HCT116 (cell line): ENCODE data around the gene FLOT1. TPM values are rescaled to one million over a fixed set of nuclear protein-coding genes. Genes with fewer than 3 reads are reported as not detected.

Experiments
- ATAC-seq: fragments of 200-7000 bp; cut with Tn5 transposase; 2 replicates; pipeline ENCODE4 v1.9.1; 2020; ENCODE audit warnings: mild to moderate bottlenecking, moderate library complexity
- BruUV-seq: library from RNA; stranded (reverse); fragments of 400-500 nt; replicated peaks from 2 replicates; lab custom pipeline; 2021; lab: Mats Ljungman, UMichigan
- CTCF ChIA-PET: fragments of 300-600 bp; sonication (Branson Sonifier 250); formaldehyde crosslinking; loops from one replicate; lab custom pipeline; 2021; ENCODE audit warnings: antibody characterized with exemption; lab: Charles Lee
- POLR2A ChIA-PET: fragments of 300-600, 350-600 bp; sonication (Branson Sonifier 250); formaldehyde crosslinking; loops from one replicate; lab custom pipeline; 2021; ENCODE audit warnings: antibody characterized with exemption; lab: Charles Lee
- RAD21 ChIA-PET, 2 experiments: fragments of 300-600 bp; sonication (Branson Sonifier 250); formaldehyde crosslinking; loops; one replicate each; lab custom pipeline; 2023; ENCODE audit warnings: low total read pairs in 2 of 2; ENCODE audit not compliant: uncharacterized antibody in 2 of 2, unreplicated experiment in 2 of 2, low non-redundant PET in 1 of 2; lab: Charles Lee
- DNase-seq: peaks from one replicate; pipeline ENCODE4 v3.0.0-alpha.2; 2010; ENCODE audit warnings: low read depth, low spot score
- H2AFZ ChIP-seq: fragments of 200-600 bp; shearing (Covaris generic), sonication (generic); 2 replicates; pipeline ENCODE4 v1.6.1; 2017; ENCODE audit warnings: low read depth, mixed run types, mixed read lengths, antibody characterized with exemption, low read length; ENCODE audit not compliant: poor library complexity, severe bottlenecking
- H3K27ac ChIP-seq: 2 replicates; pipeline ENCODE4 v1.5.1; 2012; ENCODE audit warnings: low read depth, low read length
- H3K27me3 ChIP-seq: fragments of 200-600 bp; sonication (generic); 2 replicates; pipeline ENCODE4 v1.6.1; 2016; ENCODE audit warnings: mixed run types, low read length, mixed read lengths; ENCODE audit not compliant: insufficient read depth
- H3K36me3 ChIP-seq, 2 experiments: fragments of 200-500 bp in 1 of 2; fragments of 200-600 bp in 1 of 2; sonication (Bioruptor generic) in 1 of 2; sonication (generic) in 1 of 2; 2 replicates each; pipeline versions ENCODE4 v1.5.1 to v1.6.1; 2014 to 2016; ENCODE audit warnings: low read length in 2 of 2, inconsistent platforms in 1 of 2, mixed read lengths in 1 of 2, mixed run types in 1 of 2; ENCODE audit not compliant: insufficient read depth in 2 of 2, control insufficient read depth in 1 of 2
- H3K4me1 ChIP-seq, 2 experiments: fragments of 200-600 bp in 1 of 2; sonication (generic) in 1 of 2; 2 replicates each; pipeline versions ENCODE4 v1.5.1 to v1.6.1; 2012 to 2017; ENCODE audit warnings: low read length in 2 of 2, inconsistent platforms in 1 of 2, mild to moderate bottlenecking in 1 of 2, mixed read lengths in 1 of 2, mixed run types in 1 of 2, moderate library complexity in 1 of 2; ENCODE audit not compliant: insufficient read depth in 2 of 2, control insufficient read depth in 1 of 2
- H3K4me2 ChIP-seq: fragments of 200-600 bp; sonication (generic); 2 replicates; pipeline ENCODE4 v1.6.1; 2017; ENCODE audit warnings: mixed run types, low read length, mixed read lengths
- H3K4me3 ChIP-seq, 2 experiments: fragments of 200-600 bp in 1 of 2; sonication (generic) in 1 of 2; replicated peaks in 1 of 2; 2 replicates each; pipeline ENCODE4 v1.5.1; 2011 to 2016; ENCODE audit warnings: low read length in 2 of 2, control low read depth in 1 of 2, low read depth in 1 of 2, mild to moderate bottlenecking in 1 of 2, mixed read lengths in 1 of 2, mixed run types in 1 of 2
- H3K79me2 ChIP-seq: fragments of 200-600 bp; sonication (generic); 2 replicates; pipeline ENCODE4 v1.6.1; 2017; ENCODE audit warnings: mild to moderate bottlenecking, mixed run types, low read length, moderate library complexity, mixed read lengths; ENCODE audit not compliant: insufficient read depth
- H3K9ac ChIP-seq: fragments of 200-600 bp; sonication (generic); 2 replicates; pipeline ENCODE4 v1.6.1; 2016; ENCODE audit warnings: low read length, mixed read lengths
- H3K9me2 ChIP-seq: fragments of 200-600 bp; sonication (generic), shearing (Covaris generic); 2 replicates; pipeline ENCODE4 v1.6.1; 2017; ENCODE audit warnings: mixed run types, mild to moderate bottlenecking, moderate library complexity; ENCODE audit not compliant: insufficient read depth
- H3K9me3 ChIP-seq, 2 experiments: fragments of 200-500 bp in 1 of 2; fragments of 200-600 bp in 1 of 2; sonication (Bioruptor generic) in 1 of 2; sonication (generic) in 1 of 2; 2 replicates each; pipeline ENCODE4 v1.6.1; 2014 to 2017; ENCODE audit warnings: low read length in 2 of 2, mixed read lengths in 2 of 2, inconsistent platforms in 1 of 2, low read depth in 1 of 2, mild to moderate bottlenecking in 1 of 2, mixed run types in 1 of 2, moderate library complexity in 1 of 2; ENCODE audit not compliant: control insufficient read depth in 1 of 2, insufficient read depth in 1 of 2
- H4K20me1 ChIP-seq: fragments of 200-600 bp; sonication (generic), shearing (Covaris generic); 2 replicates; pipeline ENCODE4 v1.6.1; 2017; ENCODE audit warnings: mixed run types, mild to moderate bottlenecking, moderate library complexity; ENCODE audit not compliant: insufficient read depth
- CEBPB ChIP-seq: IDR thresholded peaks from 2 replicates; pipeline ENCODE4 v1.6.1; 2012; ENCODE audit warnings: low read depth
- ELF1 ChIP-seq: IDR thresholded peaks from 2 replicates; pipeline ENCODE4 v1.6.1; 2012; ENCODE audit warnings: low read depth, borderline replicate concordance
- EZH2 ChIP-seq: fragments of 200-600 bp; sonication (generic); IDR thresholded peaks from 2 replicates; pipeline ENCODE4 v1.6.1; 2017; ENCODE audit warnings: antibody characterized with exemption, mixed run types
- POLR2AphosphoS5 ChIP-seq: IDR thresholded peaks from 2 replicates; pipeline ENCODE4 v1.6.1; 2011; ENCODE audit warnings: mild to moderate bottlenecking, low read depth, low read length, moderate library complexity
- SP1 ChIP-seq: IDR thresholded peaks from 2 replicates; pipeline ENCODE4 v1.6.1; 2012; ENCODE audit warnings: low read depth
- SRF ChIP-seq: IDR thresholded peaks from 2 replicates; pipeline ENCODE4 v1.6.1; 2012; ENCODE audit warnings: low read depth
- intact Hi-C: fragments of 100-400 bp; cut with micrococcal nuclease; formaldehyde crosslinking; loops from 2 replicates; pipeline ENCODE4 v1.10.0; 2022
- total RNA-seq: library from RNA; stranded (reverse); gene quantifications from one replicate; pipeline ENCODE4 v1.2.1, GENCODE V29; 2021; ENCODE audit not compliant: unreplicated experiment
- TF ChIP-seq, protein P1 (sequence below): IDR thresholded peaks from 2 replicates; pipeline ENCODE4 v1.6.1; 2012
- TF ChIP-seq, protein P2 (sequence below), 3 experiments: fragments of 200-600 bp in 1 of 3; sonication (generic) in 1 of 3; IDR thresholded peaks in 2 of 3; conservative IDR thresholded peaks in 1 of 3; 2 replicates each; pipeline ENCODE4 v1.5.1; 2012 to 2017; ENCODE audit warnings: low read depth in 2 of 3, low read length in 2 of 3, antibody characterized with exemption in 1 of 3, borderline replicate concordance in 1 of 3, control low read depth in 1 of 3, mild to moderate bottlenecking in 1 of 3, mixed read lengths in 1 of 3, mixed run types in 1 of 3, moderate library complexity in 1 of 3; ENCODE audit not compliant: insufficient read depth in 1 of 3
- TF ChIP-seq, protein P3 (sequence below): IDR thresholded peaks from 2 replicates; pipeline ENCODE4 v1.6.1; 2012
- TF ChIP-seq, protein P4 (sequence below): IDR thresholded peaks from 2 replicates; pipeline ENCODE4 v1.6.1; 2012; ENCODE audit warnings: low read depth

Gene FLOT1
- total RNA-seq, 1 experiment from 2014 or later, result 117 TPM

DNA sequence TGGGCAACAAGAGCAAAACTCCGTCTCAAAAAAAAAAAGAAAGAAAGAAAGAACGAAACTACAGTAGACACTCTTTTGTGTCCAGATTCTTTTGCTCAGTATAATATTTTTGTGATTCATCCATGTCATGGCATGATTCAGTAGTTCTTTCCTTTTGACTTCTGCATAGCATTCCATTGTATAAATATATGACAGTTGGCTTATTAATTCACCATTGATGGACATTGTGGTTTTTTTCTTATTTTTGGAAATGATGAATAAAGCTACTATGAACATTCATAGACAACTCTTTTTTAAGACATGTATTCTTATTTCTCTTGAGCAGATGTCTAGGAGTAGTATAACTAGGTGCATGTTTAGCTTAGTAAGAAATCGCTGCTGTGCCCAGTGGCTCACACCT, 12.1 kb upstream of the FLOT1 start:
- H3K79me2 ChIP-seq, result no peaks in the 10 kb centered on the region
- ATAC-seq (no peak), DNase-seq (no peak)
- H3K9me3 ChIP-seq, result no peaks in the 10 kb centered on the region
- CTCF ChIA-PET, result no interaction called here
- H3K9me2 ChIP-seq, result no peaks in the 10 kb centered on the region
- peak overlapping the region; percentile 1; the same call in 1 of the 2 replicates for H3K4me2 ChIP-seq
- no peak overlapping the region for H3K27ac ChIP-seq
- POLR2A ChIA-PET, result interaction anchor here (0.8 to 4.5 kb wide), 6 partner anchors 9 to 61 kb away, joined by 3 to 37 read pairs (median 4); partner anchors contain the start of gene IER3
- RAD21 ChIA-PET, result interaction anchor here in 1 of 2 experiments (0.9 kb wide), 1 partner anchor 18 kb away, joined by 5 read pairs; no protein-coding TSS in a partner anchor
- H2AFZ ChIP-seq, result no peak overlapping the region
- H3K4me1 ChIP-seq, result peaks cover 69 to 92% of the 10 kb centered on the region in 2 experiments
- H3K4me3 ChIP-seq, result no peak overlapping the region
- no TSS peak for BruUV-seq
- no peaks in the 10 kb centered on the region for H4K20me1 ChIP-seq
- no peaks in the 10 kb centered on the region for H3K27me3 ChIP-seq
- TF ChIP-seq ELF1, result no peak
- no peak for TF ChIP-seq POLR2AphosphoS5
- TF ChIP-seq, protein P1, sequence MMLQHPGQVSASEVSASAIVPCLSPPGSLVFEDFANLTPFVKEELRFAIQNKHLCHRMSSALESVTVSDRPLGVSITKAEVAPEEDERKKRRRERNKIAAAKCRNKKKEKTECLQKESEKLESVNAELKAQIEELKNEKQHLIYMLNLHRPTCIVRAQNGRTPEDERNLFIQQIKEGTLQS, result no peak
- TF ChIP-seq, protein P2, sequence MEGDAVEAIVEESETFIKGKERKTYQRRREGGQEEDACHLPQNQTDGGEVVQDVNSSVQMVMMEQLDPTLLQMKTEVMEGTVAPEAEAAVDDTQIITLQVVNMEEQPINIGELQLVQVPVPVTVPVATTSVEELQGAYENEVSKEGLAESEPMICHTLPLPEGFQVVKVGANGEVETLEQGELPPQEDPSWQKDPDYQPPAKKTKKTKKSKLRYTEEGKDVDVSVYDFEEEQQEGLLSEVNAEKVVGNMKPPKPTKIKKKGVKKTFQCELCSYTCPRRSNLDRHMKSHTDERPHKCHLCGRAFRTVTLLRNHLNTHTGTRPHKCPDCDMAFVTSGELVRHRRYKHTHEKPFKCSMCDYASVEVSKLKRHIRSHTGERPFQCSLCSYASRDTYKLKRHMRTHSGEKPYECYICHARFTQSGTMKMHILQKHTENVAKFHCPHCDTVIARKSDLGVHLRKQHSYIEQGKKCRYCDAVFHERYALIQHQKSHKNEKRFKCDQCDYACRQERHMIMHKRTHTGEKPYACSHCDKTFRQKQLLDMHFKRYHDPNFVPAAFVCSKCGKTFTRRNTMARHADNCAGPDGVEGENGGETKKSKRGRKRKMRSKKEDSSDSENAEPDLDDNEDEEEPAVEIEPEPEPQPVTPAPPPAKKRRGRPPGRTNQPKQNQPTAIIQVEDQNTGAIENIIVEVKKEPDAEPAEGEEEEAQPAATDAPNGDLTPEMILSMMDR (IDR thresholded peaks at IDR 0.05 in 2 of 3, conservative IDR thresholded peaks at IDR 0.05 in 1 of 3; ENCODE audit: borderline replicate concordance in 1 of 3, insufficient read depth in 1 of 3, low read depth in 2 of 3, low read length in 2 of 3), result no peak
- no peak for TF ChIP-seq CEBPB
- TF ChIP-seq, protein P3, sequence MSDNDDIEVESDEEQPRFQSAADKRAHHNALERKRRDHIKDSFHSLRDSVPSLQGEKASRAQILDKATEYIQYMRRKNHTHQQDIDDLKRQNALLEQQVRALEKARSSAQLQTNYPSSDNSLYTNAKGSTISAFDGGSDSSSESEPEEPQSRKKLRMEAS, result no peak
- no peak for TF ChIP-seq SRF
- no peak for TF ChIP-seq EZH2
- TF ChIP-seq SP1, result no peak
- TF ChIP-seq, protein P4, sequence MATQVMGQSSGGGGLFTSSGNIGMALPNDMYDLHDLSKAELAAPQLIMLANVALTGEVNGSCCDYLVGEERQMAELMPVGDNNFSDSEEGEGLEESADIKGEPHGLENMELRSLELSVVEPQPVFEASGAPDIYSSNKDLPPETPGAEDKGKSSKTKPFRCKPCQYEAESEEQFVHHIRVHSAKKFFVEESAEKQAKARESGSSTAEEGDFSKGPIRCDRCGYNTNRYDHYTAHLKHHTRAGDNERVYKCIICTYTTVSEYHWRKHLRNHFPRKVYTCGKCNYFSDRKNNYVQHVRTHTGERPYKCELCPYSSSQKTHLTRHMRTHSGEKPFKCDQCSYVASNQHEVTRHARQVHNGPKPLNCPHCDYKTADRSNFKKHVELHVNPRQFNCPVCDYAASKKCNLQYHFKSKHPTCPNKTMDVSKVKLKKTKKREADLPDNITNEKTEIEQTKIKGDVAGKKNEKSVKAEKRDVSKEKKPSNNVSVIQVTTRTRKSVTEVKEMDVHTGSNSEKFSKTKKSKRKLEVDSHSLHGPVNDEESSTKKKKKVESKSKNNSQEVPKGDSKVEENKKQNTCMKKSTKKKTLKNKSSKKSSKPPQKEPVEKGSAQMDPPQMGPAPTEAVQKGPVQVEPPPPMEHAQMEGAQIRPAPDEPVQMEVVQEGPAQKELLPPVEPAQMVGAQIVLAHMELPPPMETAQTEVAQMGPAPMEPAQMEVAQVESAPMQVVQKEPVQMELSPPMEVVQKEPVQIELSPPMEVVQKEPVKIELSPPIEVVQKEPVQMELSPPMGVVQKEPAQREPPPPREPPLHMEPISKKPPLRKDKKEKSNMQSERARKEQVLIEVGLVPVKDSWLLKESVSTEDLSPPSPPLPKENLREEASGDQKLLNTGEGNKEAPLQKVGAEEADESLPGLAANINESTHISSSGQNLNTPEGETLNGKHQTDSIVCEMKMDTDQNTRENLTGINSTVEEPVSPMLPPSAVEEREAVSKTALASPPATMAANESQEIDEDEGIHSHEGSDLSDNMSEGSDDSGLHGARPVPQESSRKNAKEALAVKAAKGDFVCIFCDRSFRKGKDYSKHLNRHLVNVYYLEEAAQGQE, result no peak
- H3K9ac ChIP-seq, result no peak overlapping the region
- intact Hi-C loops, result no loop called here
- H3K36me3 ChIP-seq, result no peaks in the 10 kb centered on the region
